DLD1 (cell line): ENCODE measurements around the gene NYAP1.
"Not testable (repeated sequence)": the region's sequence is repeated elsewhere in the genome, so short reads cannot be mapped to it uniquely, and the experiment has no call there.

Experiments
- in situ Hi-C: cut with HindIII; loops from 2 replicates; pipeline ENCODE4 v1.10.0; 2017; ENCODE audit warnings: low sequenced_read_pairs

Gene NYAP1

DNA sequence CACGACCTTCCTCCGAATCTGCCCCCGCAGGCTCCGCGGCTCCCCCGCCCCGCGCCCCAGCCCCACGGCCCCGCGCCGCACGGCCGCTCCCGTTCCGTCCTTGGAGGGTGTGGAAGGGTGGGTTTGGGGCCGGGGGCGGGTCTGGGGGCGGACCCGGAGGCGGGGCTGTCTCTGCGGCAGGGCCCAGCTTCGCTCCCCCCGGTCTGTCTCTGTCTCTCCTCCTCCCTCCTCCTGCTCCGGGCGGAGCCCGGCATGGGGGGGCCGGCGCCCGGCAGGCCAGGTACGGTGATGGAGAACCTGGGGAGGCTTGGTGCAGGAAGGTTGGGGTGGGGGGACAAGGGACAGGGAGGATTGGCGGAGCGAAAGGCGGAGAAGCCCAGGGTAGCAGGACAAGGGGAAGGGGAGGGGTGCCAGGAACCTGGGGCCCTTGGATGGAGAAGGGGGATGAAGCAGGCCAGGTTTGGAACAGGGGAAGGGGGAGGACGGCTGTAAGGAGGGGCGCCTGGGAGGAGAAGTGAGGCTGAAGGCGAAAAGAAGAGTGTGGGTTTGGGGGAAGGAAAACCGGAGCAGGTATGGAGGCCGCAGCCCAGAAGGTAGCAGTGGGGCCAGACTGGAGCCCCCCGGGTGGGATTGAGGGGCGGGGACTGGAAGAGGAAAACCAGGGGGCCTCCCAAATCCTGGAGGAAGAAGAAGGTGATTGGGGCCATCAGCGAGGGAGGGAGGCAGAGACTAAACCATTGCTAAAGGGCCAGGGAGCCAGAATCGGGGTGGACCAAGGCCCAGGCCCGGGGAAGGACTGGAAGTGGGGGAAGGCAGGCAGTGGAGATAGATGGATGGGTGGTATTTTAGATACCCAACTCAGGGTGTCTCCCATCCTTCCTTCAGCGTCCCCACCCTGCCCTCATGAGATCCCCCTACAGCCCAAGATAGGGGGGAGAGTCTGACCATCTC is at the start of gene NYAP1:
NYAP1 (plus strand) TSS at position 206 of the 951 bp plus-strand sequence. CDS start 1,385 bp downstream, outside the sequence.
- in situ Hi-C loops, result no loop called here

GRCh38 chr7:100434297-100435144 is 49.2 kb upstream of the NYAP1 start:
- in situ Hi-C loops, result no loop called here

DNA sequence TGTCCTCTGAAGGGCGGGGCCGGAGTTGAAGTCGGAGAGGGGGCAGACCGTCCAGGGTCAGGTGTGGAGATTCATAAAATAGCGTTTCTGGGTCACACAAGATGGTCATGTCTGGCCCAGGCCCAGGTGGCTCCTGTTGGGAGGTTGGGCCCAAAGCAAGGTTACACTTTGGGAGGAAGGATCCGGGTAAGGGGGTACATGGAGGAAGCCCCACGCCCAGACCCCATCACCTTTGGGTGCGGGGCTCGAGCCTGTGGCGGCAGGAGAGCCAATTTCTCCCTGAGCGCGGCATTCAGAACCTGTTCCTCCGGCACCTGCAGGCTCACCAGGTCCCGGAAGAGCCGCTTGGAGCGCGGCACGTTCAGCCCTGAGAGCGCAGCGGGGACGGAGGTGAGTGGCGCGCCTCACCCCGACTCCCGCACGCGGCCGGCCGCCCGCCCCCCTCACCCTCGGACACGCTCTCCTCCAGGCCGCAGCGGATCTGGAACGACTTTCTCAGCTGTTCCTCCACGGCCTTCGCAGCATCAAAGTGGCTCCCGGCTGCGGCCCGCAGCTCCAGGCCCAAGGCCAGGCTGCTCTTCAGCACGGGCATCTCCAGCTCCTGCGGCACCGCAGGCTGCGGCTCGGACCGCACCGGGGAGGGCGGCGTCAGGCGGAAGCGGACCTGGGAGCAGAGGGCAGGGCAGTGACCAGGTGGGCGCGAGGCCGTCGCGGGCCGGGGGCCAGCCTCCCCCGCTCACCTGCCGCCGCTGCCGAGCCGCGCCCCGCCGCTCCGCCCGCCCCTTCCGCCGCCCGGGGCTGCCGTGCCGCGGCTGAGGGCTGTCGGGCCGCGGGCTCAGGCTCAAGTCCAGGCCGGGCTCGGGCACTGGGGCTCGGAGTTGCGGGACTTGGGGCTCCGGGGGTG is 48.1 kb upstream of the NYAP1 start:
- in situ Hi-C loops, result no loop called here

DNA sequence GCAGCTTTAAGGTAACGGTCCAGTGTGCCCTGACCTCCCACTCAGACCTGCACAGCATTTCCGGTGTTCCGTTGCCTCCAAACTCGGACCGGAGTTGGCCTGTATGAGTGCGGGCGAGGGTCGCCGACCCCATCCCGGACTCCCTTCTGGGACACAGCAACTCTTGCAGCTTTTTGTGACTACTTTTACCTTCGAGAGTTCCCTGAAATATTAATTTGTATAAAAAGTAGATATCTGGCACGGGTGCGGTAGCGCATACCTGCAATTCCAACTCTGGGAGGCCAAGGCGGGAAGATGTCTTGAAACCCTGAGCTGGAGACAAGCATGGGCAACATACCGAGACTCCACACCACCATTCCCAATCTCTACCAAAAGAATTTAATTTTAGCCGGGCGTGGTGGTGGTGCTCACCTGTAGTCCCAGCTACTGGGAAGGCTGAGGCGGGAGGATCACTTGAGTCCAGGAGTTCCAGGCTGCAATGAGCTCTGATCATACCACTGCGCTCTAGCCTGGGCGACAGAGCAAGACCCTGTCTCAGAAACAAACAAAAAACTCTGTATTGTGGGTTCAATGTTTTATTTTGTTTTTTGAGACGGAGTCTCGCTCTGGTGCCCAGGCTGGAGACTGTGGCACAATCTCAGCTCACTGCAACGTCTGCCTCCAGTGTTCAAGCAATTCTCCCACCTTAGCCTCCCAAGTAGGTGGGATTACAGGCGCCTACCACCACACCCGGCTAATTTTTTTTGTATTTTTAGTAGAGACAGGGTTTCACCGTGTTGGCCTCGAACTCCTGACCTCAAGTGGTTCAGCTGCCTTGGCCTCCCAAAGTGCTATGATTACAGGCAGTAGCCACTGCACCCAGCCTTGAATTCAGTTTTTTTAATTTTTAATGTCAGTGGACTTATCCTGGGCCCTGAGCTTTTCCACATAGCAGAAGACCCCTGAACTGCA is 46.3 kb upstream of the NYAP1 start:
- in situ Hi-C loops, result no loop called here

- in situ Hi-C loops, result no loop called here
These were observed 45.6 kb upstream of the NYAP1 start for GRCh38 chr7:100438172-100438571.

GRCh38 chr7:100438731-100439130 is 45.0 kb upstream of the NYAP1 start:
- in situ Hi-C loops, result not testable (repeated sequence)

- in situ Hi-C loops, result not testable (repeated sequence)
These were observed 44.5 kb upstream of the NYAP1 start for GRCh38 chr7:100439244-100439643.

- in situ Hi-C loops, result no loop called here
These were observed 41.8 kb upstream of the NYAP1 start for GRCh38 chr7:100441641-100442535.

DNA sequence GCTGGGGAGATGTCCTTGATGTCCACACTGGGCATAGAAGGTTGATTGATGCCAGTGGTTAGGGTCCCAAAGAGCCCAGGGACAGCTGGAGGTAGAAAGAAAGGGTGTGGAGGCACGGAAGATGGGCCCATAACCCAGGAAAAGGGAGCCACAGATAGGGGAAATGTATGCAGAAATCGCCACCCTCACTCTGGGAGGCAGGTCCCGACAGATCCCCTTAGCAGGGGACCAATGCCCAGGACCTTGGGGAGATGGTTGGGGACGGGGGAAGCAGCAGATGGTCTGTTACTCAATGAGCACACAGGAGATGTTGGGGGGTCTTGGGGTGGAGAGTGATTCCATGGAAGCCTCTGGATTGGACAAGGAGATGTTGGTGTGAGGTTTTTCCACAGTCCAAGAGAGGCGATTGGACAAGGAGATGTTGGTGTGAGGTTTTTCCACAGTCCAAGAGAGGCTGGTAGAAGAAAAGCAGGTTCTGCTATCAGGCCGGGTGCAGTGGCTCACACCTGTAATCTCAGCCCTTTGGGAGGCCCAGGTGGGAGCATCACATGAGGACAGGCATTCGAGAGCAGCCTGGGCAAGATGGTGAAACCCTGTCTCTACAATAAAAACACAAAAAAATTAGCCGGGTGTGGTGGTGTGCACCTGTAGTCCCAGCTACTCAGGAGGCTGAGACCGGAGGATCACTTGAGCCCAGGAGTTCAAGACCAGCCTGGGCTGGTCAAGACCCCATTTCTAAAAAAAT is 40.5 kb upstream of the NYAP1 start:
- in situ Hi-C loops, result no loop called here

DNA sequence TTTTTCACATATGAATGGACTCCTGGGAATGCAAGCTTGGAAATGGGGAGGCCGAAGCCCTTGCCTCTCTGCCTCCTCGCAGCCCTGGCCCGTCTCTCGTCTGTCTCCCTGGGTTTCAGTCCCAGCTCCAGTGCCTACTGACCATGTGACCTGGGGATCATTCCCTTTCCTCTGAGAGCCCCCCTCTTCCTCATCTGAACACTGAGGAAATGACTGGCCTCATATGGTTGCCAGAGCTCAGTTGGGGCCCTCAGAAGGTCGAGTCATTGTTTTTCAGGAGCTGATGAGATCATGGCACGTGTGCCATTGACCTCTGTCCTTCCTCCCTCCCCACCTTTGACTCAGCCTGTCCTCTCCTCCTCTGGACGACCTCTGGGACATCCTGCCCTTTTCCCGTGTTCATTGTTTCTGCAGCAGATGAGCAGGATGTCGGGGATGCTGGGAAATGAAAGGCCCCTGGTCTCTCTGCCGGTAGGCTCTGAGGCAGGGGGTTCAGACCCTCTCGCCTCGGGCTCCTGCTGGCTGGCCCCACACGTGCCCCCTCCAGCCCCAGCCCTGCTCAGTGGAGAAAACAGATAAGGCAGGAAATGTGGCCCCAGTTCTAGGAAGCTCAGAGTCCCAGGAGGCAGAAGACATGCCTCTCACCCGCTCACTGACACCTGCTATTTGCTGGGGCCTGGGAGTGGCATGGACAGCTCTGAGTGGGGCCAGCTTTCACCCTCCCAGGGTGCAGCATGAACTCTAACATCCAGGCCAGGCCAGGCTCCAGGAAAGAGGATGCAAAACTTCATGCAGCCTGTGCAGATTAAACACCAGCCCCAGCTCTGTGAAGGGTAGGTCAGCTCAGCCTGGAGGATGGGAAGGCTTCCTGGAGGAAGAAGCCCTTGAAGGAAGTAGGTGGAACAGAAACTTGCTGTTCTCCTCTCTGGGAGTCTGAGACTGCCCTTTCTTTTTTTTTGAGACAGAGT is 39.1 kb upstream of the NYAP1 start:
- in situ Hi-C loops, result no loop called here

DNA sequence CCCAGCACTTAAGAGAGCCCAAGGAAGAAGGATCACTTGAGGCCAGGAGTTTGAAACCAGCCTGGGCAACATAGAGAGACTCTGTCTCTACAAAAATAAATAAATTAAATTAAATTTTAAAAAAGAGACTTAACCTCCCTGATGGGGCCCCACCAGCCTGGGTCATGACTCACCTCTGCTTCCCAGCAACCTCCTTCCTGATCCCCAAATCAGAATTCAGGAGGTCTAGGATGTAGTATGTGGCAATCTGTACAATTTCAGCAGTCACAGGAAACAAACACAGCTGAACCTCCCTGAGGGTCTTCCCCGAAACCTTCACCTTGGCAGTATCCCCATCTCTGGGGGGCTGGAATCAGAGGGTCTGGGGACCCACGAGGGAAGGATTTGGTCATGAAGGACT is 37.7 kb upstream of the NYAP1 start:
- in situ Hi-C loops, result no loop called here

GRCh38 chr7:100447363-100447762 is 36.4 kb upstream of the NYAP1 start:
- in situ Hi-C loops, result not testable (repeated sequence)

DNA sequence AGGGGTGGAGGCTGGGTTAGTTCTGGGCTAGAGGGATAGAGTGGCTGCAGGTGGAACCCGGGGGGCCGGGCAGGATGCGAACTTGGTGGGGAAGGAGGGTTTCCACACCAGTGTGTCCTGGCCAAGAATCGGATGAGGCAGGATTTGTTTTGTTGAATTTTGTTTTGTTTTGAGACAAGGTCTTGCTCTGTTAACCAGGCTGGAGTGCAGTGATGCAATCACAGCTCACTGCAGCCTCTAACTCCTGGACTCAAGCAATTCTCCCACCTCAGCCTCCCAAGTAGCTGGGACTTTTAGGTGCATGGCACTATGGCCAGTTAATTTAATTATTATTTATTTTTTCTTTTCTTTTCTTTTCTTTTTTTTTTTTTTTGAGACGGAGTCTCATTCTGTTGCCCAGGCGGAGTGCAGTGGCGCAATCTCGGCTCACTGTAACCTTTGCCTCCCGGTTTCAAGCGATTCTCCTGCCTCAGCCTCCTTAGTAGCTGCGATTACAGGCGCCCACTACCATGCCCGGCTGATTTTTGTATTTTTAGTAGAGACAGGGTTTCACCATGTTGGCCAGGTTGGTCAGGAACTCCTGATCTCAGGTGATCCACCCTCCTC is 34.4 kb upstream of the NYAP1 start:
- in situ Hi-C loops, result no loop called here

GRCh38 chr7:100452513-100452912 is 31.2 kb upstream of the NYAP1 start:
- in situ Hi-C loops, result no loop called here

DNA sequence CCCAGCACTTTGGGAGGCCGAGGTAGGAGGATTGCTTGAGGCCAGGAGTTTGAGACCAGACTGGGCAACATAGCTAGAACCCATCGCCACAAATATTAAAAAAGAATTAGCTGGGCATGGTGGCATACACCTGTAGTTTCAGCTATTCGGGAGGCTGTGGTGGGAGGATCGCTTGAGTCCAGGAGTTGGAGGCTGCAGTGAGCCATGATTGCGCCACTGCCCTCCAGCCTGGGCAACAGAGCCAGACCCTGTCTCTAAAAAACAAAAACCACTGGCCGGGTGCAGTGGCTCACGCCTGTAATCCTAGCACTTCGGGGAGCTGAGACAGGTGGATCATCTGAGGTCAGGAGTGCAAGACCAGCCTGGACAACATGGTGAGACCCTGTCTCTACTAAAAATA is 29.9 kb upstream of the NYAP1 start:
- in situ Hi-C loops, result not testable (repeated sequence)

GRCh38 chr7:100455206-100455605 is 28.5 kb upstream of the NYAP1 start:
- in situ Hi-C loops, result no loop called here
